AG09309 (cell line): ENCODE results near the gene PYCARD.

Experiments
- DNase-seq: peaks from one replicate; pipeline ENCODE4 v3.0.0-alpha.2; 2010; ENCODE audit warnings: low read depth
- H3K4me3 ChIP-seq: 2 replicates; pipeline ENCODE4 v1.5.1; 2011; ENCODE audit warnings: mild to moderate bottlenecking, low read depth, low read length, moderate library complexity; ENCODE audit not compliant: control insufficient read depth
- TF ChIP-seq, protein P1 (sequence below): IDR thresholded peaks from 2 replicates; pipeline ENCODE4 v1.5.1; 2011; ENCODE audit warnings: mild to moderate bottlenecking, low read depth, low read length, inconsistent platforms; ENCODE audit not compliant: insufficient read depth, control insufficient read depth; ENCODE audit errors: missing control alignments

The PYCARD gene

DNA sequence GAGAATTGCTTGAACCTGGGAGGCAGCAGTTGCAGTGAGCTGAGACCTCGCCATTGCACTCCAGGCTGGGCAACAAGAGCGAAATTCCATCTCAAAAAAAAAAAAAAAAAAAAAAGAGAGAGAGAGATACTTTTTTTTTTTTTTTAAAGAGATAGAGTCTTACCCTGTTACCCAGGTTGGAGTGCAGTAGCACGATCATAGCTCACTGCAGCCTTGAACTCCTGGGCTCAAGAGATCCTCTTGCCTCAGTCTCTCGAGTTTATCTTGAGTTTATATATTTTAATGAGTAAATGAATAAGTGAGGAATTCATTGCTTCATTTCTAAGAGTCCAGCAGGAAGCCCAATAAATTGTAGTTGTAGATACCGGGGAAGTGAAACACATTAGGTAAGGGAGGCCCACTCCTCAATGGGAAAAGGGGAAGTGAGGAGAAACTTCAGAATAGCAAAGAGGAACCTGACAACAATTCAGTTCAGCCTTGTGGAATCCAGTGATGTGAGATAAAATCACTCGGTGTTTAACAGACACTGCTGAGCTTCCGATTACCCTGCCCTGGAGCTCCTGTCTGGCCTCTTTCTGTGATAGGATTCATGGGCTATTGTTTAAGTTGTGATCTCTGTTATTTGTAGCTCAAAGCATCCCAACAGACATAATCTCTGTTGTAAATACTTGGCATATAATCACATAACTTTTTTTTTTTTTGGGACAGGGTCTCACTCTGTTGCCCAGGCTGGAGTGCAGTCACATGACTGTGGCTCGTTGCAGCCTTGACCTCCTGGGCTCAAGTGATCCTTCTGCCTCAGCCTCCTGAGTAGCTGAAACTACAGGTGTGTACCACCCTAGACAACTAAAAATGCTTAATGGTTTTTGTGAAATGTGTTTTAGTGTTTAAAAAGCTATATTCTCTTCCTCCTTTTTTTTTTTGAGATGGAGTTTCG lies 41.4 kb upstream of the PYCARD start:
- H3K4me3 ChIP-seq, result no peak overlapping the region
- TF ChIP-seq, protein P1, sequence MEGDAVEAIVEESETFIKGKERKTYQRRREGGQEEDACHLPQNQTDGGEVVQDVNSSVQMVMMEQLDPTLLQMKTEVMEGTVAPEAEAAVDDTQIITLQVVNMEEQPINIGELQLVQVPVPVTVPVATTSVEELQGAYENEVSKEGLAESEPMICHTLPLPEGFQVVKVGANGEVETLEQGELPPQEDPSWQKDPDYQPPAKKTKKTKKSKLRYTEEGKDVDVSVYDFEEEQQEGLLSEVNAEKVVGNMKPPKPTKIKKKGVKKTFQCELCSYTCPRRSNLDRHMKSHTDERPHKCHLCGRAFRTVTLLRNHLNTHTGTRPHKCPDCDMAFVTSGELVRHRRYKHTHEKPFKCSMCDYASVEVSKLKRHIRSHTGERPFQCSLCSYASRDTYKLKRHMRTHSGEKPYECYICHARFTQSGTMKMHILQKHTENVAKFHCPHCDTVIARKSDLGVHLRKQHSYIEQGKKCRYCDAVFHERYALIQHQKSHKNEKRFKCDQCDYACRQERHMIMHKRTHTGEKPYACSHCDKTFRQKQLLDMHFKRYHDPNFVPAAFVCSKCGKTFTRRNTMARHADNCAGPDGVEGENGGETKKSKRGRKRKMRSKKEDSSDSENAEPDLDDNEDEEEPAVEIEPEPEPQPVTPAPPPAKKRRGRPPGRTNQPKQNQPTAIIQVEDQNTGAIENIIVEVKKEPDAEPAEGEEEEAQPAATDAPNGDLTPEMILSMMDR, result no peak
- DNase-seq, result no peak

DNA sequence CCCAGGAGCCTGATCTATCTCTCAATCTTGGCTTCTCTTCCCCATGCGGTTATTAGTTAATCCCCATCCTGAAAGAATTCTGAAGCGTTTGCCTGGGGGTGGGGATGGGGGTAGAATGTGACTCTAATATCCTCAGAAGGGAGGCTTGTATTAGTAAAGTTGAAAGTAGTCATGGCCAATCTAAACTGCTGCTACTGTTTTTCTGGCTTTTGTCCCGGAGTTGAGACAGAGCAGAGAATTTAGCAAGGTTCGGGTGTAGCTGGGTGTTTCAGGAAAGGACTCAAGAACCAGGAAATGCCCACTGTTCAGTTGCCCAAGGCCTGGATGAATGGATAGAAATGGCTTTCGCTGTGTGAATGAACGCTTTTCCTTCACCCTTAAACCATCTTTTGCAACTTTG lies 39.6 kb upstream of the PYCARD start:
- TF ChIP-seq, protein P1, result no peak
- H3K4me3 ChIP-seq, result no peak overlapping the region
- DNase-seq, result no peak

DNA sequence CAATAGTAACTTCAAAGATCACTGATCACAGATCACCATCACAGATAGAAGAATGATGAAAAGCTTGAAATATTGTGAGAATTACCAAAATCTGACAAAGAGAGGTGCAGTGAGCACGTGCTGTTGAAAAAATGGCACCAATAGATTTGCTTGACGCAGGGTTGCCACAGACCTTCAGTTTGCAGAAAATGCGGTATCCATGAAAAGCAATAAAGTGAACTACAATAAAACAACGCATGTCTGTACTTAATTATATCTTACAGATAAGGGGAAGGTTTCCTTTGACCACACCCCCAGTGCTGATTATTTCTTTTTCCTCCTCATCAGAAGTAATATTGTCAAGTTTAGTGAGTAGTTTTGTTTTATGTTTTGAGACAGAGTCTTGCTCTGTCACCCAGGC lies 35.5 kb upstream of the PYCARD start:
- H3K4me3 ChIP-seq, result no peak overlapping the region
- TF ChIP-seq, protein P1, result no peak
- DNase-seq, result no peak

DNA sequence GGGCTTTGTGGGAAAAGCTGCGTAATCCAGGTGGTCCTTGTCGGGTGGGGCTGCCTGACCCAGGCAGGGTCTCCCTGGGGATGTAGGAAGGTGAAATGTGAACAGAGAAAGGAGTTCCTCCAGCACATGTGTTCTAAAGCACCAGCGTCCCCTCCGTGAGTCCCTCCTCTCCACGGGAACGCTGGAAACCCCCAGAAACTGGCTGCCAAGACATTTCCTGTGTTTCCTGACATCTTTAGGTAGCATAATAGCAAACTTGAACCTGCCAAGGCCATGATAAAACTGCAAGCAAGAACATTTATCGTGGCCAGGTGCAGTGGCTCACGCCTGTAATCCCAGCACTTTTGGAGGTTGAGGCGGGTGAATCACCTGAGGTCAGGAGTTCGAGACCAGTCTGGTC lies 26.9 kb upstream of the PYCARD start:
- TF ChIP-seq, protein P1, result no peak
- no peak for DNase-seq
- H3K4me3 ChIP-seq, result no peak overlapping the region

DNA sequence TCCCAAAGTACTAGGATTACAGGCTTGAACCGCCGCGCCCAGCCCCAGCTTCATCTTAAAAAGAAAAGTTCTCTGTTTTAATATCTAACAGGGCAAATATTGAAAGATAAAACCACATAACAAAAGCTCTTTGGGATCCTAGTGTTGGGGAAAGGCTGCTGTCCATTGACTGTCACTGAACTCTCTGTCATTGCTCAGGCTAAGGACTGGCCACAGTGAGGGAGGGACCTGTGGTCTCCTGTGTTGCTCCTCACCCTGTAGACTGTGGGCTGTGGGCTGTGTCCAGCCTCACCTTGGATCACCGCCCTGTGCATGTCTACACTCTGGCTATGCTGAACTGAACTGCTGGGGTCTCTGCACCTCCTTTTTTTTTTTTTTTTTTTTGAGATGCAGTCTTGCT lies 25.6 kb upstream of the PYCARD start:
- TF ChIP-seq, protein P1, result no peak

DNA sequence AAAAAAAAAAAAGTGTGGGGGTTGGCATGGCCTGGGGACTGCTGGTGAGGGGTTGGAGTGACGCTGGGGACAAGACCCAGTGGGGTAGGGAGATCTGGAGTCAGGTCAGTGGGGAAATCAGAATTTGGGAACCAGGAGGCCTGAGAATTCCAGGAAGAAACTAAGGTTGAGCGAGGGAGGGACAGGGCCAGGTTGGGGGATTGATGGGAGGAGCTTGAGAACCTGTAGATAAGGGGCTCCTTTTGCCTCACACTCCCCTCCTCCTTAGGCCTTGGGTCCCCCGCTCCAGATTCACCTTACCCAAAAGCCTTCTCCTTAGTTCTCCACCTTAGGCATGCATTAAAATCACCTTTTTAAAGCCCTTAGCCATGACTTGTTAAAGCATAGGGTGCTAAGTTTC lies 22.6 kb upstream of the PYCARD start:
- no peak for DNase-seq
- TF ChIP-seq, protein P1, result no peak
- no peak overlapping the region for H3K4me3 ChIP-seq

More for the DNA sequence above, 25.6 kb upstream of the PYCARD start:
- DNase-seq, result no peak
- no peak overlapping the region for H3K4me3 ChIP-seq
